ENCODE measurements around the gene ABHD12B. TPM values are rescaled to one million over a fixed set of nuclear protein-coding genes. Genes with fewer than 3 reads are reported as not detected.

The ABHD12B gene
- total and polyA plus RNA-seq, 2 donors (not counting 1 experiment from before 2014, with no cell fraction given): under 0.01 TPM; not detected in 1

DNA sequence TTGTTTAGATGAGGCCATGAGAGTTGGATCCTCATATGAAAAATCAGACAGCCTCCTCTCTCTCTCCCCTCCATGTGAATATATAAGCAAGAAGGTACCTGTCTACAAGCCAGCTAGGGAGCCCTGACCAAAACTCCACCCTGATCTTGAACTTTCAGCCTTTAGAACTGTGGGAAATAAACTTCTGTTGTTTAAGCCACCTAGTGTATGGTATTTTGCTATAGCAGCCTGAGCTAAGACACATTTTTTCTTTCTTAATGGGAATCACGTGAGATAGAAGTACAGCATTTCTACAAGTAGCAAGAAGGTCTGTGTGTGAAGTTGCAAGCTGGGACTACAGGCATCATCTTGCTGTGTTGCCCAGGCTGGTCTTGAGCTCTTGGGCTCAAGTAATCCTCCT is 16.3 kb upstream of the ABHD12B start:
- peak; percentile 6 to 33 for DNase-seq (ENCODE audit: low read depth in 2 of 2)
- H3K27ac ChIP-seq (ENCODE audit: insufficient read depth, low read length): no peak overlapping the region

DNA sequence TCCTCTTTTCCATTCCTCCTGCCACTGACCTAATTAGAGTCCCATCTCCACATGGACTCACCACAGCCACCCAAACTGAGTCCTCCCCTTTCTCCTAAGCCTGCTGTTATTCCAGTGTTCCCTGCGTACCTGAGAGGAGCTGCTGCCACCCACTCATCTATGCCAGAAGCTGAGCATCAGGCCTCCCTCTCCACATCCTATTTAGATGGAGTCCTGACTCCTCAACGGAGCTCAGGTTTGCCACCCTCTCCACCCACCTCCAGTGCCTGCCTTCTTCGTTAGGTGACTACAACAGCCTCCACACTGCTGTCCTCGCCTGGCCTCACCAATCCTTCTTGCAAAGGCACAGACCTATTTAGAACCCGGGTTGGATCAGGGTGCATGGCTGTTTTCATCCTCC is 15.2 kb upstream of the ABHD12B start:
- no peak for TF ChIP-seq EZH2 (IDR thresholded peaks at IDR 0.05; ENCODE audit: low read length, missing control alignments)
- TF ChIP-seq, protein P1, sequence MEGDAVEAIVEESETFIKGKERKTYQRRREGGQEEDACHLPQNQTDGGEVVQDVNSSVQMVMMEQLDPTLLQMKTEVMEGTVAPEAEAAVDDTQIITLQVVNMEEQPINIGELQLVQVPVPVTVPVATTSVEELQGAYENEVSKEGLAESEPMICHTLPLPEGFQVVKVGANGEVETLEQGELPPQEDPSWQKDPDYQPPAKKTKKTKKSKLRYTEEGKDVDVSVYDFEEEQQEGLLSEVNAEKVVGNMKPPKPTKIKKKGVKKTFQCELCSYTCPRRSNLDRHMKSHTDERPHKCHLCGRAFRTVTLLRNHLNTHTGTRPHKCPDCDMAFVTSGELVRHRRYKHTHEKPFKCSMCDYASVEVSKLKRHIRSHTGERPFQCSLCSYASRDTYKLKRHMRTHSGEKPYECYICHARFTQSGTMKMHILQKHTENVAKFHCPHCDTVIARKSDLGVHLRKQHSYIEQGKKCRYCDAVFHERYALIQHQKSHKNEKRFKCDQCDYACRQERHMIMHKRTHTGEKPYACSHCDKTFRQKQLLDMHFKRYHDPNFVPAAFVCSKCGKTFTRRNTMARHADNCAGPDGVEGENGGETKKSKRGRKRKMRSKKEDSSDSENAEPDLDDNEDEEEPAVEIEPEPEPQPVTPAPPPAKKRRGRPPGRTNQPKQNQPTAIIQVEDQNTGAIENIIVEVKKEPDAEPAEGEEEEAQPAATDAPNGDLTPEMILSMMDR (conservative IDR thresholded peaks at IDR 0.05 in 1 of 2, IDR thresholded peaks at IDR 0.05 in 1 of 2; ENCODE audit: low read depth in 1 of 2, low read length in 2 of 2): no peak
- H3K27ac ChIP-seq (ENCODE audit: insufficient read depth, low read length): no peak overlapping the region
- no peaks in the 10 kb centered on the region for H3K9me3 ChIP-seq (ENCODE audit: control insufficient read depth, insufficient read depth, low read depth, low read length)
- H3K36me3 ChIP-seq (ENCODE audit: control insufficient read depth, insufficient read depth, low read length): no peaks in the 10 kb centered on the region
- no peaks in the 10 kb centered on the region for H3K79me2 ChIP-seq (ENCODE audit: control insufficient read depth, insufficient read depth, low read length)
- no peaks in the 10 kb centered on the region for H3K27me3 ChIP-seq (ENCODE audit: control insufficient read depth, insufficient read depth, low read length)
- DNase-seq (ENCODE audit: low read depth in 2 of 2): no peak
- no peaks in the 10 kb centered on the region for H4K20me1 ChIP-seq (ENCODE audit: control insufficient read depth, extremely low read depth, insufficient read depth, low read length)
- H3K4me3 ChIP-seq (replicated peaks in 1 of 4; ENCODE audit: control extremely low read depth in 1 of 4, insufficient read depth in 1 of 4, low read depth in 3 of 4, low read length in 4 of 4): no peak overlapping the region
- H2AFZ ChIP-seq (ENCODE audit: low read length): no peak overlapping the region
- H3K4me1 ChIP-seq (ENCODE audit: control insufficient read depth, extremely low read depth, insufficient read depth, low read length): no peaks in the 10 kb centered on the region
- no peak overlapping the region for H3K9ac ChIP-seq (ENCODE audit: insufficient read depth, low read length)
- no peak overlapping the region for H3K4me2 ChIP-seq (ENCODE audit: extremely low read depth, insufficient read depth, low read length)

More for the DNA sequence above, 16.3 kb upstream of the ABHD12B start:
- no peaks in the 10 kb centered on the region for H3K4me1 ChIP-seq (ENCODE audit: control insufficient read depth, extremely low read depth, insufficient read depth, low read length)
- H3K4me3 ChIP-seq (replicated peaks in 1 of 4; ENCODE audit: control extremely low read depth in 1 of 4, insufficient read depth in 1 of 4, low read depth in 3 of 4, low read length in 4 of 4): no peak overlapping the region
- no peaks in the 10 kb centered on the region for H3K36me3 ChIP-seq (ENCODE audit: control insufficient read depth, insufficient read depth, low read length)
- no peaks in the 10 kb centered on the region for H3K27me3 ChIP-seq (ENCODE audit: control insufficient read depth, insufficient read depth, low read length)
- no peak overlapping the region for H3K9ac ChIP-seq (ENCODE audit: insufficient read depth, low read length)
- no peak overlapping the region for H3K4me2 ChIP-seq (ENCODE audit: extremely low read depth, insufficient read depth, low read length)
- no peaks in the 10 kb centered on the region for H4K20me1 ChIP-seq (ENCODE audit: control insufficient read depth, extremely low read depth, insufficient read depth, low read length)
- no peaks in the 10 kb centered on the region for H3K9me3 ChIP-seq (ENCODE audit: control insufficient read depth, insufficient read depth, low read depth, low read length)
- no peak overlapping the region for H2AFZ ChIP-seq (ENCODE audit: low read length)
- H3K79me2 ChIP-seq (ENCODE audit: control insufficient read depth, insufficient read depth, low read length): no peaks in the 10 kb centered on the region
- no peak for TF ChIP-seq EZH2 (IDR thresholded peaks at IDR 0.05; ENCODE audit: low read length, missing control alignments)
- TF ChIP-seq, protein P1 (conservative IDR thresholded peaks at IDR 0.05 in 1 of 2, IDR thresholded peaks at IDR 0.05 in 1 of 2; ENCODE audit: low read depth in 1 of 2, low read length in 2 of 2): no peak

DNA sequence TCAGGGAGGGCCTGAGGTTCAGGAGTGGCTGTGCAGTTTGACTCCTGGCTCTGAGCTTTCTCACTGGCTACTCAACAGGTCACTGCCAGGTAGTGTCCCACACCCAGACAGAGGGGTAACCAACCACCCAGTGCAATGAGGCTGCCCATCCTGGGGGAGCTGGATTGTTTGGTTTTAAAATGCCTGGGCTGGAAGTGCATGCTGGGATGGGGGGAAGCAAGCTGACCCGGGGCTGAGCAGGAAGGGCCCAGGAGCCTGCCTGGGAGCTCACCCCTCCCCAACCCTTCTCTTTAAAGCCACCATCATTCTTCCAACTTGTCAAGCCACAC is 12.6 kb upstream of the ABHD12B start:
- no peaks in the 10 kb centered on the region for H4K20me1 ChIP-seq (ENCODE audit: control insufficient read depth, extremely low read depth, insufficient read depth, low read length)
- no peak for TF ChIP-seq EZH2 (IDR thresholded peaks at IDR 0.05; ENCODE audit: low read length, missing control alignments)
- TF ChIP-seq, protein P1 (conservative IDR thresholded peaks at IDR 0.05 in 1 of 2, IDR thresholded peaks at IDR 0.05 in 1 of 2; ENCODE audit: low read depth in 1 of 2, low read length in 2 of 2): no peak
- peak overlapping the region; percentile 92 for H2AFZ ChIP-seq (ENCODE audit: low read length)
- H3K27me3 ChIP-seq (ENCODE audit: control insufficient read depth, insufficient read depth, low read length): no peaks in the 10 kb centered on the region
- H3K4me2 ChIP-seq (ENCODE audit: extremely low read depth, insufficient read depth, low read length): peak overlapping the region; percentile 96
- H3K4me3 ChIP-seq (replicated peaks in 1 of 4; ENCODE audit: control extremely low read depth in 1 of 4, insufficient read depth in 1 of 4, low read depth in 3 of 4, low read length in 4 of 4): peak overlapping the region in 3 of 4 experiments; percentile 27 to 75 (median 59)
- H3K27ac ChIP-seq (ENCODE audit: insufficient read depth, low read length): peak overlapping the region; percentile 40
- no peak for DNase-seq (ENCODE audit: low read depth in 2 of 2)
- no peak overlapping the region for H3K9ac ChIP-seq (ENCODE audit: insufficient read depth, low read length)
- H3K79me2 ChIP-seq (ENCODE audit: control insufficient read depth, insufficient read depth, low read length): no peaks in the 10 kb centered on the region
- no peaks in the 10 kb centered on the region for H3K4me1 ChIP-seq (ENCODE audit: control insufficient read depth, extremely low read depth, insufficient read depth, low read length)
- H3K9me3 ChIP-seq (ENCODE audit: control insufficient read depth, insufficient read depth, low read depth, low read length): no peaks in the 10 kb centered on the region
- no peaks in the 10 kb centered on the region for H3K36me3 ChIP-seq (ENCODE audit: control insufficient read depth, insufficient read depth, low read length)

Measured in fibroblast of lung (primary cell).